Measurements from ENCODE around the gene HERC4. TPM values are rescaled to one million over a fixed set of nuclear protein-coding genes. Genes with fewer than 3 reads are reported as not detected.

HERC4 gene
- total RNA-seq, 1 donor: 125 TPM

GRCh38 chr10:67917169-67917568 lies 157.9 kb downstream of the HERC4 start:
- no peaks in the 10 kb centered on the region for H3K27me3 ChIP-seq (ENCODE audit: insufficient read depth, low read length)
- no peak overlapping the region for H3K4me3 ChIP-seq (ENCODE audit: insufficient read depth, low read length)
- TF ChIP-seq CTCF (IDR thresholded peaks at IDR 0.05; ENCODE audit: extremely low read depth, low read depth, low read length): no peak
- peaks cover 64% of the 10 kb centered on the region for H3K36me3 ChIP-seq (ENCODE audit: insufficient read depth, low read length)
- H4K20me1 ChIP-seq (ENCODE audit: insufficient read depth, low read length): peaks cover 6% of the 10 kb centered on the region
- peaks cover 7% of the 10 kb centered on the region for H3K4me1 ChIP-seq (ENCODE audit: insufficient read depth, low read length)
- no peaks in the 10 kb centered on the region for H3K9me3 ChIP-seq (ENCODE audit: low read depth, low read length)
- no peak overlapping the region for H2AFZ ChIP-seq (ENCODE audit: low read length)
- H3K4me2 ChIP-seq (ENCODE audit: insufficient read depth, low read length): no peak overlapping the region
- DNase-seq (ENCODE audit: insufficient read length, low spot score, missing footprints): no peak
- H3K27ac ChIP-seq (ENCODE audit: low read depth, low read length): no peak overlapping the region
- H3K79me2 ChIP-seq (ENCODE audit: insufficient read depth, low read length): peaks cover 2% of the 10 kb centered on the region

DNA sequence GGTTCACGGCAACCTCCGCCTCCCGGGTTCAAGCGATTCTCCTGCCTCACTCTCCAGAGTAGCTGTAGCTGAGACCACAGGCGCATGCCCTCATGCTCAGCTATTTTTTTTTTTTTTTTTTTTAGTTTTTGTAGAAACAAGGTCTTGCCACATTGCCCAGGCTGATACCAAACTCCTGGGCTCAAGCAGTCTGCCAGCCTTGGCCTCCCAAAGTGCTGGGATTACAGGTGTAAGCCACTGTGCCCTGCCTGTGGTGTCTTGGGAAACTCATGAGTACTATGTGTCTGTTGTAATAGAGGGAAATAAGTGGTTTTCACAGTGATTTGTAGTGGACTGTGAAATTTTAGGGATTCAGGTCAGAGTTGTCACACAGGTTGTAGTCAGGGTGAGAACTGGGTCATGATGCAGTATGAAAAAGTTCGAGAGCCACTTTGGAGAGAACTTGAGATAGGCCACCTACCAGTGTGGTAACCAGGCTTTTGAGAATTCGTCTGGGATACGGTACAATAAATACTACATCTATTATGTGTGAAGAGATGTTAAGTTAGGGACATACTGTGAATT lies 160.2 kb downstream of the HERC4 start:
- no peak overlapping the region for H3K4me3 ChIP-seq (ENCODE audit: insufficient read depth, low read length)
- H4K20me1 ChIP-seq (ENCODE audit: insufficient read depth, low read length): peaks cover 6% of the 10 kb centered on the region
- no peak for DNase-seq (ENCODE audit: insufficient read length, low spot score, missing footprints)
- H2AFZ ChIP-seq (ENCODE audit: low read length): no peak overlapping the region
- no peak for TF ChIP-seq CTCF (IDR thresholded peaks at IDR 0.05; ENCODE audit: extremely low read depth, low read depth, low read length)
- peaks cover 10% of the 10 kb centered on the region for H3K4me1 ChIP-seq (ENCODE audit: insufficient read depth, low read length)
- no peak overlapping the region for H3K27ac ChIP-seq (ENCODE audit: low read depth, low read length)
- H3K36me3 ChIP-seq (ENCODE audit: insufficient read depth, low read length): peaks cover 52% of the 10 kb centered on the region
- peaks cover 2% of the 10 kb centered on the region for H3K79me2 ChIP-seq (ENCODE audit: insufficient read depth, low read length)
- no peak overlapping the region for H3K4me2 ChIP-seq (ENCODE audit: insufficient read depth, low read length)
- no peaks in the 10 kb centered on the region for H3K27me3 ChIP-seq (ENCODE audit: insufficient read depth, low read length)
- no peaks in the 10 kb centered on the region for H3K9me3 ChIP-seq (ENCODE audit: low read depth, low read length)

DNA sequence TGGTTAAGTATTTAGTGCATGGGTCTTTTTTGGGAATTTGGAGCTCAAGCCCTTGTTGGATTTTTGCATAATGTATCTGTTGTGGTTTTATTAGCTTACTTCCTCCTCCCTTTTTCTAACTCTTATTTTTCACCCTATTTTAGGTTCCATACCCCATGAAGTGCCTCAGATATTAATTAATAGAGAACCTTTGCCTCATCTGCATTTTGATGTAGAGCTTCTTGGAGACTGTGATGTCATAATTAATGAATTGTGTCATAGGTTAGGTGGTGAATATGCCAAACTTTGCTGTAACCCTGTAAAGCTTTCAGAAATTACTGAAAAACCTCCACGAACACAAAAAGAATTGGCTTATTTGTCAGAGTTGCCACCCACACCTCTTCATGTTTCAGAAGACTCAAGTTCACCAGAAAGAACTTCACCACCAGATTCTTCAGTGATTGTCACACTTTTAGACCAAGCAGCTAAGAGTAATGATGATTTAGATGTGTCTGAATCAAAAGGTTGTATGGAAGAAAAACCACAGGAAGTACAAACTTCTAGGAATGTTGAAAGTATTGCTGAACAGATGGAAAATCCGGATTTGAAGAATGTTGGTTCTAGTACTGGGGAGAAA lies 162.6 kb downstream of the HERC4 start:
- H3K27ac ChIP-seq (ENCODE audit: low read depth, low read length): peak overlapping the region; percentile 38
- H3K4me1 ChIP-seq (ENCODE audit: insufficient read depth, low read length): peaks cover 10% of the 10 kb centered on the region
- H3K9me3 ChIP-seq (ENCODE audit: low read depth, low read length): no peaks in the 10 kb centered on the region
- no peak overlapping the region for H2AFZ ChIP-seq (ENCODE audit: low read length)
- no peak for DNase-seq (ENCODE audit: insufficient read length, low spot score, missing footprints)
- H3K27me3 ChIP-seq (ENCODE audit: insufficient read depth, low read length): no peaks in the 10 kb centered on the region
- H3K4me3 ChIP-seq (ENCODE audit: insufficient read depth, low read length): no peak overlapping the region
- H3K4me2 ChIP-seq (ENCODE audit: insufficient read depth, low read length): no peak overlapping the region
- peaks cover 54% of the 10 kb centered on the region for H3K36me3 ChIP-seq (ENCODE audit: insufficient read depth, low read length)
- no peak for TF ChIP-seq CTCF (IDR thresholded peaks at IDR 0.05; ENCODE audit: extremely low read depth, low read depth, low read length)
- peaks cover 2% of the 10 kb centered on the region for H4K20me1 ChIP-seq (ENCODE audit: insufficient read depth, low read length)
- no peaks in the 10 kb centered on the region for H3K79me2 ChIP-seq (ENCODE audit: insufficient read depth, low read length)

GRCh38 chr10:67903581-67903980 lies 171.5 kb downstream of the HERC4 start:
- Histone ChIP-seq H3K4me1 (ENCODE audit: insufficient read depth, low read length) (no peaks in the 10 kb centered on the region), H3K9me3 (ENCODE audit: low read depth, low read length) (no peaks in the 10 kb centered on the region), H3K27me3 (ENCODE audit: insufficient read depth, low read length) (no peaks in the 10 kb centered on the region), H3K4me2 (ENCODE audit: insufficient read depth, low read length) (no peak overlapping the region), H3K36me3 (ENCODE audit: insufficient read depth, low read length) (peaks cover 48% of the 10 kb centered on the region), H3K27ac (ENCODE audit: low read depth, low read length) (no peak overlapping the region), H3K4me3 (ENCODE audit: insufficient read depth, low read length) (no peak overlapping the region), H2AFZ (ENCODE audit: low read length) (no peak overlapping the region), H3K79me2 (ENCODE audit: insufficient read depth, low read length) (peaks cover 48% of the 10 kb centered on the region), H4K20me1 (ENCODE audit: insufficient read depth, low read length) (no peaks in the 10 kb centered on the region)
- no peak for TF ChIP-seq CTCF (IDR thresholded peaks at IDR 0.05; ENCODE audit: extremely low read depth, low read depth, low read length)
- no peak for DNase-seq (ENCODE audit: insufficient read length, low spot score, missing footprints)
